HepG2 (cell line): ENCODE results near the gene SLC5A6. TPM values are rescaled to one million over a fixed set of nuclear protein-coding genes. Genes with fewer than 3 reads are reported as not detected.

Source experiments
- ATAC-seq: fragments of 200-7000 bp; cut with Tn5 transposase; 3 replicates; pipeline ENCODE4 v1.9.1; 2020; ENCODE audit warnings: mild to moderate bottlenecking, moderate library complexity
- BruUV-seq: library from RNA; stranded (reverse); fragments of 400-500 nt; replicated peaks from 2 replicates; lab custom pipeline; 2021; lab: Mats Ljungman, UMichigan
- CTCF ChIA-PET: fragments of 300-600 bp; formaldehyde crosslinking; extraction: SDS; loops from one replicate; lab custom pipeline; 2021; ENCODE audit warnings: low total read pairs, inconsistent platforms, low intra/inter-chr PET ratio; lab: Yijun Ruan, JAX
- POLR2A ChIA-PET: fragments of 350-600 bp; sonication (Branson Sonifier 250); formaldehyde crosslinking; loops from one replicate; lab custom pipeline; 2020; ENCODE audit warnings: antibody characterized with exemption, inconsistent platforms; lab: Yijun Ruan, JAX
- DNase-seq: peaks from one replicate; pipeline ENCODE4 v3.0.0-alpha.2; 2015; ENCODE audit warnings: low spot score
- FAIRE-seq: peaks from 3 replicates; lab custom pipeline; 2011; peaks lifted over from hg19 to GRCh38; lab: Jason Lieb, UNC
- H2AFZ ChIP-seq: one replicate; pipeline ENCODE4 v1.6.1; 2011; ENCODE audit warnings: low read length, inconsistent platforms
- H3K27ac ChIP-seq: fragments of 300-600 bp; 3 replicates; pipeline ENCODE4 v1.8.0; 2011; ENCODE audit warnings: mixed run types, mild to moderate bottlenecking, mixed read lengths, low read length, inconsistent platforms; ENCODE audit not compliant: insufficient read depth; ENCODE audit errors: extremely low read length
- H3K27me3 ChIP-seq, 2 experiments: fragments of 200-600 bp in 1 of 2; 2 replicates in 1 of 2; 3 replicates in 1 of 2; pipeline versions ENCODE4 v1.6.0 to v1.8.0; 2011; ENCODE audit warnings: low read length in 2 of 2, mild to moderate bottlenecking in 2 of 2, moderate library complexity in 2 of 2, inconsistent platforms in 1 of 2; ENCODE audit not compliant: insufficient read depth in 2 of 2, control insufficient read depth in 1 of 2
- H3K36me3 ChIP-seq, 2 experiments: fragments of 200-600 bp in 1 of 2; replicated peaks in 1 of 2; 2 replicates in 1 of 2; 3 replicates in 1 of 2; pipeline versions ENCODE4 v1.5.1 to v1.8.0; 2011; ENCODE audit warnings: low read length in 2 of 2, inconsistent platforms in 1 of 2; ENCODE audit not compliant: insufficient read depth in 2 of 2, control insufficient read depth in 1 of 2
- H3K4me1 ChIP-seq: 2 replicates; pipeline ENCODE4 v1.5.1; 2012; ENCODE audit warnings: low read length, inconsistent platforms; ENCODE audit not compliant: insufficient read depth
- H3K4me2 ChIP-seq: 2 replicates; pipeline ENCODE4 v1.6.0; 2011; ENCODE audit warnings: low read depth, low read length, inconsistent platforms
- H3K4me3 ChIP-seq, 3 experiments: fragments of 200-600 bp in 1 of 3; sonication (generic), shearing (Covaris generic) in 1 of 3; replicated peaks in 1 of 3; 2 replicates each; pipeline ENCODE4 v1.5.1; 2011 to 2016; ENCODE audit warnings: low read length in 3 of 3, inconsistent platforms in 2 of 3, low read depth in 2 of 3, mild to moderate bottlenecking in 2 of 3, control low read depth in 1 of 3, mixed read lengths in 1 of 3; ENCODE audit not compliant: insufficient read depth in 1 of 3
- H3K79me2 ChIP-seq: one replicate; pipeline ENCODE4 v1.6.1; 2011; ENCODE audit warnings: low read length, inconsistent platforms; ENCODE audit not compliant: insufficient read depth
- H3K9ac ChIP-seq: 2 replicates; pipeline ENCODE4 v1.6.0; 2011; ENCODE audit warnings: mild to moderate bottlenecking, low read depth, low read length, inconsistent platforms; ENCODE audit not compliant: insufficient read depth
- H3K9me3 ChIP-seq: 2 replicates; pipeline ENCODE4 v1.5.1; 2012; ENCODE audit warnings: mild to moderate bottlenecking, low read length
- H4K20me1 ChIP-seq: 2 replicates; pipeline ENCODE4 v1.6.0; 2011; ENCODE audit warnings: inconsistent platforms, mild to moderate bottlenecking, low read length, moderate library complexity; ENCODE audit not compliant: insufficient read depth
- CHD2 ChIP-seq: IDR thresholded peaks from 2 replicates; pipeline ENCODE4 v1.6.1; 2011; ENCODE audit warnings: low read depth, low read length, improper control_type of control experiment
- E2F2 ChIP-seq: sonication (generic); formaldehyde crosslinking; IDR thresholded peaks from 2 replicates; pipeline ENCODE4 v1.4.0; 2020; ENCODE audit warnings: missing genetic modification reagents, borderline replicate concordance
- FOXK1 ChIP-seq: sonication (generic); formaldehyde crosslinking; IDR thresholded peaks from 2 replicates; pipeline ENCODE4 v1.4.0; 2020; ENCODE audit warnings: low read depth, missing genetic modification reagents, borderline replicate concordance
- IRF2 ChIP-seq: IDR thresholded peaks from 2 replicates; pipeline ENCODE4 v1.6.1; 2018; ENCODE audit warnings: missing genetic modification reagents, missing compliant biosample characterization
- PAXIP1 ChIP-seq: sonication (generic); formaldehyde crosslinking; conservative IDR thresholded peaks from 2 replicates; pipeline ENCODE4 v1.4.0; 2020; ENCODE audit warnings: mild to moderate bottlenecking, missing genetic modification reagents, moderate library complexity
- PHF20 ChIP-seq: sonication (generic); formaldehyde crosslinking; IDR thresholded peaks from 2 replicates; pipeline ENCODE4 v1.5.0; 2020; ENCODE audit warnings: mild to moderate bottlenecking, missing genetic modification reagents
- PHF21A ChIP-seq: sonication (generic); formaldehyde crosslinking; IDR thresholded peaks from 2 replicates; pipeline ENCODE4 v1.5.0; 2020; ENCODE audit warnings: mild to moderate bottlenecking, missing genetic modification reagents
- POGZ ChIP-seq: sonication (generic); formaldehyde crosslinking; IDR thresholded peaks from 2 replicates; pipeline ENCODE4 v1.4.0; 2020; ENCODE audit warnings: mild to moderate bottlenecking, missing genetic modification reagents
- RARA ChIP-seq: IDR thresholded peaks from 2 replicates; pipeline ENCODE4 v1.6.1; 2016; ENCODE audit warnings: missing genetic modification reagents, missing compliant biosample characterization
- RXRB ChIP-seq: IDR thresholded peaks from 2 replicates; pipeline ENCODE4 v1.6.1; 2016; ENCODE audit warnings: borderline replicate concordance, missing genetic modification reagents, missing compliant biosample characterization
- SP1 ChIP-seq, 2 experiments: fragments of 450-650 bp in 1 of 2; sonication (generic) in 1 of 2; formaldehyde crosslinking in 1 of 2; IDR thresholded peaks; 2 replicates each; pipeline versions ENCODE4 v1.4.0 to v1.6.1; 2016 to 2020; ENCODE audit warnings: missing genetic modification reagents in 1 of 2
- THRA ChIP-seq: sonication (generic); formaldehyde crosslinking; IDR thresholded peaks from 2 replicates; pipeline ENCODE4 v1.4.0; 2020; ENCODE audit warnings: missing genetic modification reagents, borderline replicate concordance
- ZBTB21 ChIP-seq: sonication (generic); formaldehyde crosslinking; IDR thresholded peaks from 2 replicates; pipeline ENCODE4 v1.4.0; 2020; ENCODE audit warnings: missing genetic modification reagents
- ZBTB3 ChIP-seq: sonication (generic); formaldehyde crosslinking; IDR thresholded peaks from 2 replicates; pipeline ENCODE4 v1.4.0; 2020; ENCODE audit warnings: low read depth, mild to moderate bottlenecking, moderate library complexity, missing genetic modification reagents, borderline replicate concordance
- ZMYM3 ChIP-seq: sonication (generic); formaldehyde crosslinking; IDR thresholded peaks from 2 replicates; pipeline ENCODE4 v1.5.1; 2020; ENCODE audit warnings: mild to moderate bottlenecking, missing genetic modification reagents
- ZNF121 ChIP-seq: sonication (generic); formaldehyde crosslinking; IDR thresholded peaks from 2 replicates; pipeline ENCODE4 v1.5.0; 2020; ENCODE audit warnings: mild to moderate bottlenecking, missing genetic modification reagents
- ZNF253 ChIP-seq: sonication (generic); formaldehyde crosslinking; IDR thresholded peaks from 2 replicates; pipeline ENCODE4 v1.8.0; 2022; ENCODE audit warnings: mild to moderate bottlenecking, missing genetic modification reagents, borderline replicate concordance
- ZNF629 ChIP-seq: sonication (generic); formaldehyde crosslinking; conservative IDR thresholded peaks from 2 replicates; pipeline ENCODE4 v1.5.0; 2020; ENCODE audit warnings: missing genetic modification reagents
- ZNF772 ChIP-seq: sonication (generic); formaldehyde crosslinking; IDR thresholded peaks from 2 replicates; pipeline ENCODE4 v1.5.0; 2020; ENCODE audit warnings: mild to moderate bottlenecking, missing genetic modification reagents
- WGBS: methylation state at CpG from one replicate; pipeline ENCODE4 v1.1.6; 2017; ENCODE audit warnings: low lambda C conversion rate; 5-methylcytosine and 5-hydroxymethylcytosine counted together
- in situ Hi-C: cut with HindIII; loops from 2 replicates; pipeline ENCODE4 v1.10.0; 2017; ENCODE audit warnings: low pct_unique_long_range_greater_than_20kb; ENCODE audit not compliant: extremely low pct_ligation_motif_present
- intact Hi-C: fragments of 100-400 bp; cut with micrococcal nuclease; formaldehyde crosslinking; loops from one replicate; pipeline ENCODE4 v1.10.0; 2022; ENCODE audit not compliant: unreplicated experiment
- polyA plus RNA-seq, 8 experiments: library from polyadenylated mRNA; depleted of rRNA in 3 of 8; stranded (reverse) in 7 of 8; unstranded in 1 of 8; fragments of >200 nt; fragmentation: Illumina TruSeq in 4 of 8; extraction: Trizol in 4 of 8; gene quantifications; 2 replicates each; pipeline versions ENCODE4 v1.2.1 to v1.2.3, GENCODE V29; 2011 to 2016; ENCODE audit warnings: low read depth in 4 of 8, missing spikeins in 1 of 8, mixed read lengths in 1 of 8; ENCODE audit not compliant: insufficient read depth in 1 of 8
- total RNA-seq, 5 experiments: library from RNA; depleted of rRNA; stranded (reverse); fragments of >200 nt; fragmentation: Illumina TruSeq; extraction: Trizol; gene quantifications; 2 replicates each; pipeline ENCODE4 v1.2.3, GENCODE V29; 2016; ENCODE audit warnings: low read depth in 1 of 5

SLC5A6 gene
- total and polyA plus RNA-seq, 2 of the 13 experiments (the other 11 are each of a cell fraction or from before 2014, with no cell fraction given) = 135 to 417 TPM

GRCh38 chr2:27179344-27180000, 32.6 kb downstream of the SLC5A6 start:
- Histone ChIP-seq H3K27me3 (no peaks in the 10 kb centered on the region), H4K20me1 (no peaks in the 10 kb centered on the region), H3K4me2 (peak overlapping the region; percentile 45), H3K36me3 (no peaks in the 10 kb centered on the region; a peak in 1 of 5 replicates), H3K4me1 (peaks cover 100% of the 10 kb centered on the region), H3K4me3 (no peak overlapping the region; a peak in 1 of 6 replicates), H3K9ac (peak overlapping the region; percentile 71), H3K9me3 (no peaks in the 10 kb centered on the region), H3K27ac (peak overlapping the region; percentile 94), H3K79me2 (no peaks in the 10 kb centered on the region), H2AFZ (no peak overlapping the region)
- BruUV-seq = no TSS peak
- ChIA-PET POLR2A (interaction anchor here (1.2 kb wide), 1 partner anchor 32 kb away, joined by 5 read pairs; the partner anchor contains the start of genes ATRAID and SLC5A6), CTCF (no interaction called here)
- intact Hi-C loops (no loop called here), in situ Hi-C loops (no loop called here)
- peak; percentile 46 for DNase-seq
- no peak for ATAC-seq
- peak; percentile 37 for FAIRE-seq
- 11% methylated on average over 3 of the region's 3 CpGs for WGBS
- TF ChIP-seq ZBTB3 (CRISPR knock-in tag) (no peak), POGZ (CRISPR knock-in tag) (0 out of 2 replicates have a peak, but pooled peaks have one; percentile 16), ZBTB21 (peak; percentile 18; the same call in 1 of the 2 replicates), IRF2 (CRISPR knock-in tag) (0 out of 2 replicates have a peak, but pooled peaks have one; percentile 11), CHD2 (no peak), RARA (CRISPR knock-in tag) (peak; percentile 89), ZNF772 (no peak), ZNF253 (CRISPR knock-in tag) (no peak), THRA (peak; percentile 88; the same call in 1 of the 2 replicates), RXRB (CRISPR knock-in tag) (peak; percentile 86; the same call in 1 of the 2 replicates), PHF20 (CRISPR knock-in tag) (no peak), ZNF629 (CRISPR knock-in tag) (no peak), ZMYM3 (CRISPR knock-in tag) (0 out of 2 replicates have a peak, but pooled peaks have one; percentile 64), FOXK1 (CRISPR knock-in tag) (0 out of 2 replicates have a peak, but pooled peaks have one; percentile 43), SP1 (IDR thresholded peaks at IDR 0.05) (no peak), SP1 (CRISPR knock-in tag; IDR thresholded peaks at IDR 0.05) (no peak), ZNF121 (CRISPR knock-in tag) (peak; percentile 99), E2F2 (CRISPR knock-in tag) (no peak), PAXIP1 (CRISPR knock-in tag) (peak; percentile 68), PHF21A (CRISPR knock-in tag) (0 out of 2 replicates have a peak, but pooled peaks have one; percentile 4)
